Stimulated activated CD4-positive, alpha-beta T cell treated with anti-CD3 and anti-CD28 coated beads, Interleukin-15, amount 100 ng/mL, for 24 hours (primary cell): ENCODE data around the gene EIF4B.
"Not testable (repeated sequence)": the region's sequence is repeated elsewhere in the genome, so short reads cannot be mapped to it uniquely, and the experiment has no call there.

ENCODE experiments used
- DNase-seq: peaks from one replicate; pipeline ENCODE4 v3.0.0-alpha.2; 2020

Gene EIF4B, protein sequence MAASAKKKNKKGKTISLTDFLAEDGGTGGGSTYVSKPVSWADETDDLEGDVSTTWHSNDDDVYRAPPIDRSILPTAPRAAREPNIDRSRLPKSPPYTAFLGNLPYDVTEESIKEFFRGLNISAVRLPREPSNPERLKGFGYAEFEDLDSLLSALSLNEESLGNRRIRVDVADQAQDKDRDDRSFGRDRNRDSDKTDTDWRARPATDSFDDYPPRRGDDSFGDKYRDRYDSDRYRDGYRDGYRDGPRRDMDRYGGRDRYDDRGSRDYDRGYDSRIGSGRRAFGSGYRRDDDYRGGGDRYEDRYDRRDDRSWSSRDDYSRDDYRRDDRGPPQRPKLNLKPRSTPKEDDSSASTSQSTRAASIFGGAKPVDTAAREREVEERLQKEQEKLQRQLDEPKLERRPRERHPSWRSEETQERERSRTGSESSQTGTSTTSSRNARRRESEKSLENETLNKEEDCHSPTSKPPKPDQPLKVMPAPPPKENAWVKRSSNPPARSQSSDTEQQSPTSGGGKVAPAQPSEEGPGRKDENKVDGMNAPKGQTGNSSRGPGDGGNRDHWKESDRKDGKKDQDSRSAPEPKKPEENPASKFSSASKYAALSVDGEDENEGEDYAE

DNA sequence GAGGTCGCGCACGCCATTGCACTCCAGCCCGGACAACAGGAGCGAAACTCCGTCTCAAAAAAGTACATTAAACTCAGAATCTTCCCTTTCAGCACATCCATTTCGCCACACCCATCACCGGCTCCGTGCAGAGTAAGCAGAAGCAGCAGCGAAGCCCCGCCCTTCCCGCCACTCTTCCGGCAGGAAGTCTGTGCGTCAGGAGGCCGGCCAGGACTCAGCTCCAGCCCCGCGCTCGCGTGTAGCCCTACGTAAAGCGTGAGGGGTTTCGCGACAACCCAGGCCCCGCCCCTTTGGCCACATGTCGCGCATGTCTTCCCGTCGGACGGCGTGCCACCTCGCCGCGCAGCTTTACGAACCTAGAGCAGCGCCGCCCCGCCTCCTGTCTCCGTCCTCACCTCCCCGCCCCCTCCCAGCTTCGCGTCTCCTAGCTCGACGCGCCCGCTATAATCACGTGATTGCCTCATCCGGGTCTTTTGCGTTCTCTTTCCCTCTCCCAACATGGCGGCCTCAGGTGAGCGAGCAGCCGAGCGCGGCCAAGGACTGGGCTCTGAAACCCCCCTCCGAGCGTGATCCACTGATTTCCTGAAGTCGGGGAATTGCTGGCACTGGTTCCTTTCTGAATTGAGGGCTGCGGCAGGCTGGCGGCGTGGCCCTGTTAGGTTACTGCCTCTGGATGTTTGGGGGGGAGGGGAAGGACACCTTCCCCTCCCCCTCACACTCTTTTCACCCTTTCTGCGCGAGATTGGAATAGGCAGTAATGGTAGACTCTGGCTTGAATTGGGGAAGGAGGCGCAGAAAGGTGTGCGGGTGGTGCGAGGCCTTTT is at the start of gene EIF4B:
Gene EIF4B, plus strand, starts transcription at position 471 of the 824 bp plus-strand sequence. Its CDS starts 28 bp downstream, at position 499.
- DNase-seq, result peak; percentile 100

DNA sequence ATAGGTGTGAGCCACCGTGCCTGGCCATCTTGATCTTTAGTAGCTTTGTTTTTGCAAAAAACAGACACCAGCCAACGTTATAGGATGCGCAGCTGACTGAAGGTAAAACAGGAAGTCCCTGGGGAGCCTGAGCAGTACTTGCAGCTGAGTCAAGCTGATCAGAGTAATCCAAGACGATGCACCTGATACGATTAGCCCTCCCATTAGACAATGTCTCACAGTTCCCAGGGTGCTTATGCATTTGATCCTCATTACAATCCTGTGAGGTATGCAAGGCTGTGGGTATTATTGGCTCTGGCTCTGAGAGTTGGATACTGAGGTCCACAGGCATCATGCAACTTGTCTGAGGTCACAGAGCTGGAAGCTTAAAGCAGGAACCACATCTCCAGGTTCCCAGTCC is 49.3 kb upstream of the EIF4B start:
- no peak for DNase-seq

DNA sequence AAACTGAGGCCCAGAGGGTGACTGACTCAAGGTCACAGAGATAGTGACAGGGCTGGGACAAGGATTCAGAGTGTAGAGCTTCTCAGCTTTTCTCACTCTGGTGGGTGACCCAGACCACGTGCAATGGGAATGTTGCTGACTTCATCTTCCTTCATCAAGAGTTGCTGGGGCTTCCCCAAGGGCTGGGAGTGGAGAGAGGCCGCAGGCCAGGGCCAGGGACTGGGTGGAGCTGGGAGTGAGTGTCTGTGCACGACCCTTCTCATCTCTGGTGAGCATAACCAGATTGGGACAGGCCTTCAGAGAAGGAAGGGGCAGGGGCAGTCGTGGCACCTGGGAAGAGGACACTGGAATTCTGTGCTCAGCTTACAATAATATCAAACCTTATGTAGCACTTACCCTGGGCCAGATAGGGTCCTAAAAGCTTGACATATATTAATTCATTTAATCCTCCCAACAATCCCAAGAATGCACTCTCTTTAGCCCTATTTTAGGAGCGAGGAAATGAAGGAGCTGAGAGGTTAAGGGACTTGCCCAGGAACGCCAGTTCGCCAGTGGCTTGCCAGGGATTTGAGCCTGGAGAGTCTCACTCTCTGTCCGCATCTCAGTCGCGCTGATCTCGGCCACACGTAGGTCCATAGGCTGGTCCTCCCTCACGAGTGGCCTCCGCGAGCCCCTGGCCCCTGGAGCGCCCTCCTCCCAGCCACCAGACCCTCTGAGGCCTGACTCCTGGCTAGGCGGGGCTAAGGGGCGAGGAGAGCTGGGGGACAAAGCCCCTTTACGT is 41.5 kb upstream of the EIF4B start:
- DNase-seq, result no peak

DNA sequence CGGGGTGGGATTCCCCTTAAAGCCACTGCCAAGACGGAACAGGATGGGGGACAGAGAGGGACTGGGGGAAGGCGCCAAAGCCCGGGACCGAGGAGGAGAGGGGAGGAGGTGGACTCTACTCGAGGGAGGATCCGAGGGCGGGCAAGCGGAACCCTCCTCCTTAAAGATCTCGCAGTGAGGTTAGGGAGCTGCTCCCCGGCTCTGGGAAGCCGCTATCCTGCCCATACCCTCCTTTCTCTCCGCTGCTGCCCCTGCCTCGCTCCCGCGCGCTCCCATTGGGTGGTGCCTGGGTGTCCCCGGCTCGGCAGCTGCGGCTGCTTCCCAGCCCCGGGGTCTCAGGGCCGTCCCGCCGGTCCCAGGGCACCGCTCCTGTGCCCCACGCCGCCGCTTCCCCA is 40.9 kb upstream of the EIF4B start:
- DNase-seq, result no peak

DNA sequence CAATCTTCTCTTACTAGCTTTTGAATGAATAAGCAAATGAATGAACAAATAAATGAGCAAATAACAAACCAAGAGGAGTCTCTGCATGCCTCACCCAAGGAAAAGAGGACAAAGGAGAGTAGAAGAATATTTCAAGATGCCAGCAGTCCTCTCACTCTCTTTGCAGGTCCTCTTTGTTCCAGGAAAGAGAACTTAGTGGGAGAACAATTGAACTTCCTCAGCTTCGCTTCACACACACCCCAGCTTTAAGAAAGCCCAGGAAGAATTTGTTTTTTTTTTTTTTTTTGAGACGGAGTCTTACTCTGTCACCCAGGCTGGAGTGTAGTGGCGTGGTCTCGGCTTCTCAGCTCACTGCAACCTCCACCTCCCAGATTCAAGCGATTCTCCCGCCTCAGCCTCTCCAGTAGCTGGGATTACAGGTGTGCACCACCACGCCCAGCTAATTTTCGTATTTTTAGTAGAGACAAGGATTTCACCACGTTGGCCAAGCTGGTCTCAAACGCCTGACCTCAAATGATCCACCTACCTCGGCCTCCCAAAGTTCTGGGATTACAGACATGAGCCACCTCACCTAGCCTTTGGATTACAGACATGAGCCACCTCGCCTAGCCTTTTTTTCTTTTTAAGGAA is 37.0 kb upstream of the EIF4B start:
- no peak for DNase-seq

DNA sequence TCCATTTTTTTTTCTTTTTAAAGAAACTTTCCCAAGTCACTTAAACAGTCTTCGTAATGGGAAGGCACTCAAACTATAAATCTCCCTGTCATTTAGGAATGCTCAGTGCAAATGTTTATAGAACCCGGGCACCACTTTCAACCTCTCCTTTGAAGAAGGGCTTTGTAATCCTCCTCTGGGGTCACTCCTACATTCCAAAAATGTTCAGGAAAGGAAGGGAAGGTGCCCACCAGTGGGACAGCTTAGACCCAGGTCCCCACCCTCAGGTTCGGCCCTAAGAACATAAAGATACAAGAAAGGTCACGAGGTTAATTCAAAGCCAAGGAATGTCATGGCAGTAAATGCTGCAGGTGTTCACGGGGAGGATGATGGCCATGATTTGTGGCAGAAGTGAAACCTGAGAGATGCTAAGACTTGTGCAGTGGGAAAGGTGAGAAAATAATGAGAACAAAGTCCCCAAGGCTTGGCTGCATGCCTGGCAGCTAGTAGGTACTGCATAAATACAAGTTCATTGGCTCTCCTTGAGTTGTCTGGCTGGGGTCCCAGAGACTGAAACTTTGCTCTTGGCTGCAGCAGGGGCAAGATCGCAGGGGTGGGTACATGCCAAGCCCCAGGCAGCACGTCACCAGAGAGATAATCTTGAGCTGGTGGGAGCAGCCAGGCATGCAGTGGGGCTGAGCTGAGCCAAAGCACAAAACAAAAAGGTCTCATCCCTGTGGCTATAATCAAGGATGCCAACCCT is 36.3 kb upstream of the EIF4B start:
- no peak for DNase-seq

DNA sequence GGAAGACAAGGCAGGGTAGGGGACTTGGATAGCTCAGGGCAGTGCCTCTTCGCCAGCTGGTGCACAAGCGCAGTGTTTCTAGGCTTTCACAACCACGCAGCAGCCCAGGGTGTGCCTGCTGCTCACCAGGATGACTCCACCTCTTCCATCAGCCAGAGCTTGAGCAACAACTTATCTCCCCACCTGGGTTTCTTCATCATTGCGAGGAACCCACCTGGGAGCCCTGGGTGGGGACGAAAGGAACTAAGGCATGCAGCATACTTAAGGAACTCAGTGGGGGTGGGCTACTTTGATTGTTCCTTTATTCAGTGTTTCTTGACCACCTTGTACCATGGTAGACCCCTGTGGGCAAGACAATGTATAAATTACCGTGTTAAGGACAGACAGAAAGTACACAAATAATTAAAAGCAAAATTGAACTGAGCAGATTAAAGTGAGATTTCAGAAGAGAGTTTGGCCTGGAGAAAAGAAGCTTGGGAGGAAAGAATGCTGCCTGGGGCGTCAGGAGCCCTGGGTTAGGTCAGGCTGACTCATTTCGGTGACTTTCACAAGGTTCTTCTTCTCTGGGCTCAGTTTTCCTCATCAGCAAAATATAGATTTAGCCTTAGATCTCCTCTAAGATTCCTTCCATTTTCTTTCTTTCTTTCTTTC is 34.5 kb upstream of the EIF4B start:
- DNase-seq, result no peak

DNA sequence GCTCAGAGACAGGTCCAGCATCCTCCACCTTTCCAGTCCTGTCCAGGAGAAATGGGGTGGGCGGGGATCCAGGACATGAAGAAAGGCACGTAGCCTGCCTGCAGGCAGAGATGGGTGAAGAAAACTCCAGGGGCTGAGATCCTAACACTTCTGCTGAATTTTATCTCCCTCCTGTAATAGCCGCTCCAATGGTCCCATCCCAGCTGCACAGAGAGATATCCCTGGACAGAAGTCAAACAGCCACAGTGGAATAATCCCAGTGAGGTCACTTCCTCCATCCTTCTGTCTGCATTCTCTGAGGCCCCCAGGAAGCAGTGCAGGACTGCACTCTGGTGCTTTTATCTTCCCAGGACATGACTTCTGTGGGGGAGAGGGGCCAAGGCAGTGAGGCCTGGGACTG is 31.1 kb upstream of the EIF4B start:
- DNase-seq, result no peak

DNA sequence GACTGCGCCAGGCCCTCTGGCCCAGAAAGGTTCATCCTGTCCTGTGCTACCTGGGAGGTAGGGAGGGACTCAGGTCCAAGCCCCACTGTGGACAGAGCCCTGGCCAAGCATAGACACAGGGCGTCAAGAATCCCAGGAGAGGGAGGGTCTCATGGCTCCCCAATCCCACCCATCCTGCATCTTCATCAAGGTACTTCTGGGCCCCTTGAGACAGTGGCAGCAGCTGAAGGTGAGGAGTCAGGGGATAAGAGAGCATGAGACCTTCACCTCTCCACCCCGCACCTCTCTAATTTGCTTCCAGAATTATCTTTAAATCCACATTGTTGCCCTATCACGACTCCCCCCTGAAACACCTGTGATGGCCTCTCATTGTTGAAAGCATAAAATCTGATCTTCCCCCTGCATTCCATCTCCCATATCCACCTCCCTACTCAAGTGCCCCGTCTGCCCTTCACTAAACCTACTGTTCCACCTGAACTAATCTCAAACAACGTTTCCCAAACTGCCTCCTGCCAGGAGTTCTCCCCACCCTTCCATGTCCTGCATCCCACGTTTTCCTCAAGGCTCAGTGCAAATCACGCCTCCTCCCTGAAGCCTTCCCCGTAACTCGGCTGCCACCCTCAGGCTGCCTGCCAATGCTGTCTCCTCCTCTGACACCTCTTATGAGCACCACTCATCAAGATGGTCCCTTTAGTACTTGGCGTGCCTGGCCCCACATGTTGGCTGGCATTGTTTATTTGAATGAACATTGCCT is 30.3 kb upstream of the EIF4B start:
- no peak for DNase-seq

DNA sequence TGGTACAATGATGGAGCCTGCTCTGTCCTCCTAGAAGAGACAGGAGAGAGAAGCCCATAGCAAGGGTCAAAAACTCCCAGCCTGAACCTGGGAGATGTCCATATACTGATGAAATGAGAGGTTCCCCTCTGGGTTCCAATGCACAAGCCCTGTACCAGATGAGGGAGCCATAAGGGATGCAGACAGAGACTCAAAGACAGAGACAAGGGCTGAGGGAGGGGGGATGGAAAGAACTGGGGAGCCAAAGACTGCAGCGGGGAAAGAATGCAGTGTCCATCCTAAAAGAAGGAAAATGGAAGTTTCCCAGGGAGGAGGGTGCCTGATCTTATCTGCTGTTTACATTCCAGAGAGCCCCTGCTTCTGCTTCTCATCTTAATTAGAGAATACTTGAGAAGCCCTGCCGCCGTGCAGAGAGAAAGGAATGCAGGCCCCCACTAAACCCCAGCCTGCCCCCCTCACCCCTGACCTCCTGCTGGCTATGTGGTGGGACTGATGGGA is 29.6 kb upstream of the EIF4B start:
- DNase-seq, result no peak

DNA sequence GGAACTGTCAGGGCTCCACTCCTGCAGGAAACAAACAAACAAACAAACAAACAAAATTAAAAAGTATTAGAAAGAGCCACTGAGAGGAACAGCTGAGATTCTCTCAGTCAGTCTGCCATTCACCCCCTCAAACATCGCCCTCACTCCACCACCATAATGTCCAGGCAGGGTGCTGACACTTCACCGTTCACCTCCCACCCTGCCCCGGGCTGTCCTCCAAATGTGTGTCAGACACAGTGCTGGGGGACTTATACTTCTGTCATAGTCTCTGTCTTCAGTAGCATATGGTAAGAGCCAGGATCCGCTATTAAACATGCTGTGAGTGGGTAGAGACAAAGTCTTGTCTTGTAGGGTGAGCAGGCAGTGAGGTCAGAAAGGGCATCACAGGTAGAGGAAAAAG is 29.1 kb upstream of the EIF4B start:
- no peak for DNase-seq

DNA sequence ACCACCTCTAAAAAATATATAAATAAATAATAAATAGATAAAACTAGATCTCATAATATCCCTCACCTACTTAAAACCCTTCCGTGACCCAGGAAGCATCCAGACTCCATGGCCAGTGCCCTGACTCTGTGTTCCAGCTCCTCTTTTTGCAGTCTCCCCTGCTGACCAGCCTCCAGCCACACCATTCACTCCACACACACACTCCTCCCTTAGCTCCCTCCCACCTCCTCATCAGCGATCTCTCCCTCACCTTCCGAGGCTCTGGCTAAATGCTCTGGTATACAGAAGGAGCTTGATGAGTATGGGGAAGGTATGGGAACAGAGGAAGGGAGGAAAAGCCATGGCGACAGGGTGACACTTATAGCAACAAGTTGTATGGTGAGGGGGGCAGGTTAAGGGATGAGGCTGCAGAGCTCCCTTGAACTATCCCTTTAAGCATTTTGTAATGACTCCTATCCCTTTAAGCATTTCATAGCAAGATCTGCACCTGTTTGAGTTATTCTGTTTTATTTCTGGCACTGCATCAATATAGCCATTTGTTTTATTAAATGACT is 26.1 kb upstream of the EIF4B start:
- no peak for DNase-seq

DNA sequence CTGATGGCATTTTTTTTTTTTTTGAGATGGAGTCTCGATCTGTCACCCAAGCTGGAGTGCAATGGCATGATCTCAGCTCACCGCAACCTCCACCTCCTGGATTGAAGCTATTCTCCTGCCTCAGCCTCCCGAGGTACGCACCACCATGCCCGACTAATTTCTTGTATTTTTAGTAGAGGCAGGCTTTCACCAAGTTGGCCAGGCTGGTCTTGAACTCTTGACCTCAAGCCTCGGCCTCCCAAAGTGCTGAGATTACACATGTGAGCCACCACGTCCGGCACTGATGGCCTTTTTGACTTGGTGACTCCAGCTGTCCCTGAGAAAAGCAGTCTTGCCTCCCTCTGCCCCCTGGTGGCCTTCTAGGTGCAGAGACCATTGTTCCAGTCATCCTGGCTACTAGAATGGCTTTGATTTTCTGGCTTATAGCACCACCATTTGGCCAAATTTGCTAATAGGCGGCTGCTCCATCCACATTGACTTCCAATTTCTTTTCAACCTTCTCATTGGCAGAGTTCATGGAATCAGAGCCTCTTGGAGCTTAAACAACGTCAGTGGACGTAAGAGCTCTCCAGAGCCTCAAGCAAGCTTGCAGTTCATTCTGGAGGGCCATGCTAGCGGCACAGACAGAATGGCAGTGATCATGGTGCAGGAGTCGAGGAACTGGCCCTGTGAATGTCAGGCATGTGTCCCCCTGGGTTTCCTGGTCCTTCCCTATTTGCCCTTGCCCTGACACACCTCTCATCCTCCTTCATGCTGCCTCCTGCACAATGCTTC is 25.4 kb upstream of the EIF4B start:
- DNase-seq, result peak; percentile 86

DNA sequence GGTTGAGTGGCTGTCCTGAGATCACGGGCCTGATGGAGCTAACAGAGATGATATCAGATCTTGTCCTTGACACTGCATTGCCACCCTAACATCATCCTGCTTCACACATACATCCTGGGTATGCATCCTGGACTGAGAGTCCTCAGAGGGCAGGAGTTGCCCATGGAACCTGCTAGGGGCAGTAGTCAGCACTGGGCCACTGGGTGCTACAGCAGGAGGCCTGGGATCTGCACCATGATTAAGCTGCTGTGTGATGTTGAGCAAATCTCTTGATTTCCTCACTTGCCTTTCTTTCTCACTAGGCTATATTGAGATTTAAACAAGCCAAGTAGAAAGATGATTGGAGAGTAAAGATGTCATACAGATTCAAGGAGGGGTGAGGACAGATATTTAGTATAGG is 22.1 kb upstream of the EIF4B start:
- no peak for DNase-seq

DNA sequence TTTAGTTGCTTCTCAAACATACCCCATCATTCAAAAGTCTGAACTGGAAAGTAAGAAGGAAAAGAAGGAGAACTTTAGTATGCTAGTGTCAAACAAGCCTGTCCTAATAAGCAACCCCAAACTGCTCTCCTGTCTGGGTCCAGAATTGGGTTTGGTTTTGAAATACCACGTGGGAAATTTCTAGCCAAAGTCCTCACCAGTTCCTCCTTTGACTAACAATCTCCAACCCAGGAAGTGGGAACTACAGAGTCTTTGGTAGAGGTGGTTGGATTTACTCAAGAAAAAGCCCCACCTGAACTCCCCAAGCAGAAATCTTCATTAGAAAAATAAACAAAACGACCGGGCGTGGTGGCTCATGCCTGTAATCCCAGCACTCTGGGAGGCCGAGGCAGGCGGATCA is 17.4 kb upstream of the EIF4B start:
- DNase-seq, result no peak

DNA sequence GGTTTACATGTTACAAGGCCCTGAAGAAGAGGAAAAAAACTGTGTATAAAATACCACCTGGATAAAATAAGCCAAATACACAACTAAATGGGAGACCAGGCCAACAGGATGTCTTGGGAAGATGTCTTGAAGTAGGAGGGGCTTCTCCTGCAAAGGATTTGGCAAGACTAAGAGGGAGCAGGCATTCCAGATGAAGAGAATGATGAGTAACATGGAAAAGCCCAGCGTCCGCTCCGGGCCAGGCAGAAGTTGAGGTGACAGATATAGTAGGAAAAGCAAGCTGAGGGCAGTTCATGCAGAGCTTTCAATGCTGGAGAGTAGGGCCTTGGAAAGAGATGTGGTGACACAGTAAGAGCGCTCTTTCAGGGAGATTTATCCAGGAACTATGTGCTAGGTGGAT is 16.1 kb upstream of the EIF4B start:
- no peak for DNase-seq

DNA sequence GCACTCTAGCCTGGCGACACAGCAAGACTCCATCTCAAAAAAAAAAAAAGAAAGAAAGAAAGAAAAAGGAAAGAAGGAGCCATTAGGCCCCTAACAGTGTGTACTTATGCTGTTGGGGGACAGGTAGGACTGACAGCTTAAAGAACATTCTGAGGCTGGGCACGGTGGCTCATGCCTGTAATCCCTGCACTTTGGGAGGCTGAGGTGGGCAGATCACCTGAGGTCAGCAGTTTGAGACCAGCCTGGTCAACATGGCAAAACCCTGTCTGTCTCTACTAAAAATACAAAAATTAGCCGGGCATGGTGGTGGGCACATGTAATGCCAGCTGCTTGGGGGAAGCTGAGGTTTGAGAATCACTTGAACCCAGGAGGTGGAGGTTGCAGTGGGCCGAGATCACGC is 14.0 kb upstream of the EIF4B start:
- DNase-seq, result not testable (repeated sequence)

DNA sequence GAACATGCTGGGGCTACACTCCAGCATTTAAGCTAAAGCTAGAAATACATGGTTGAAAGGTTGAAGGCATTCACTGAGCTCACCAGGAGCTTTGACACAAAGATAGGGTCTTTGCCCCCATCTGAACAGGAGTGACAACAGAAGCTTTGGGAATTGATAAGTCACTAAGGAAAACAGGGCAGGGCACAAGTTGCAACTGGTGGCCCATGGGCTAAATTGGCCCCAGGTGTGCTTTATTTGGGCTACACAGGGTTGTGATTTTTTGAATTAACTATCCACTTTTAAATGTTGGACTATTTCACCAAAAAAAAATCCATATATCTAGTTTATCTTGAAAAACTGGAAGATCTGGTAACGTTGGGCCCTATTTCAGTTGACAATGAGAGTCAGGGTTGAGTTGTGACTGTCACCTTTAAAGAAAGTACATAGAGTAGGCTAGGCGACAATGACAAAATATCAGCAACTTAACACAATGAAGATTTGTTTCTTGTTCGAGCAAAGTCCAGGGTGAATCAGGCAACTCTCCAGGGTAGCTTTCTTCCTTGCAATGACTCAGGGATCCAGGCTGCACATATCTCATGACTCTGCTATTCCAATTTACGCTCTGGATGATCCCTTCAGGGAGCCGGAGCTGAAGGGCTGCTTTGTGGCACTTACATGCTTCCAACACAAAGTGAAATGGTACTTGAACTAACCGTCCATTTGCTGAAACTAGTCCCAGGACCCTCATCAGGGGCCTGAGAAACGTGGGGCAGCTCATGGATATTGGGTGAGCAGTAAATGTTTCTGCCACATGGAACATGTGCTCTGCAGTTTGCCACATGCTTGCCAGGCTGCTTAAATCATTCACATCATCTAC is 13.3 kb upstream of the EIF4B start:
- no peak for DNase-seq
